ENCODE measurements around the gene ARID1A. TPM values are rescaled to one million over a fixed set of nuclear protein-coding genes. Genes with fewer than 3 reads are reported as not detected.

Gene ARID1A
- polyA plus RNA-seq, 3 donors = 6.6 to 84.4 (median 9.5) TPM

- H3K4me2 ChIP-seq (replicated peaks; ENCODE audit: extremely low read depth, low read length, poor library complexity, severe bottlenecking) = no peak overlapping the region
- no peak for TF ChIP-seq CTCF (IDR thresholded peaks at IDR 0.05)
- Mint-ChIP-seq H3K36me3 (peaks cover 51 to 54% of the 10 kb centered on the region in 2 donors), H3K4me1 (peaks cover 75% of the 10 kb centered on the region), H3K9me3 (no peaks in the 10 kb centered on the region), H3K27me3 (ENCODE audit: low read depth in 3 of 3) (peaks cover 0 to 2% (median 0%) of the 10 kb centered on the region in 3 donors), H3K27ac (peak overlapping the region; percentile 31 to 95 (median 74)), H3K4me3 (no peak overlapping the region)
- 100% methylated on average over 2 of the region's 3 CpGs for WGBS (ENCODE audit: insufficient coverage)
- H3K9ac ChIP-seq (ENCODE audit: insufficient read depth, low read length, poor library complexity, severe bottlenecking) = no peak overlapping the region
- peaks cover 45 to 55% of the 10 kb centered on the region in 2 donors for H3K36me3 ChIP-seq (replicated peaks in 1 of 2; ENCODE audit: control insufficient read depth in 1 of 2, insufficient read depth in 2 of 2, low read length in 2 of 2)
- no peak overlapping the region for H3K4me3 ChIP-seq (replicated peaks in 1 of 3; ENCODE audit: low read depth in 2 of 3, low read length in 3 of 3)
- intact Hi-C loops (cut with micrococcal nuclease) = no loop called here
- no peak for DNase-seq
- H2AFZ ChIP-seq (ENCODE audit: insufficient read depth, low read depth, low read length, poor library complexity, severe bottlenecking) = no peak overlapping the region
- peaks cover 58% of the 10 kb centered on the region for H3K79me2 ChIP-seq (ENCODE audit: insufficient read depth, low read length)
- no peaks in the 10 kb centered on the region for H3K9me3 ChIP-seq (replicated peaks in 1 of 2; ENCODE audit: control insufficient read depth in 1 of 2, insufficient read depth in 1 of 2, low read length in 2 of 2)
- peak overlapping the region in 1 of 2 donors; percentile 97 for H3K27ac ChIP-seq (ENCODE audit: low read depth in 1 of 2, low read length in 2 of 2)
- peaks cover 67 to 72% of the 10 kb centered on the region in 2 donors for H3K4me1 ChIP-seq (ENCODE audit: control insufficient read depth in 1 of 2, insufficient read depth in 2 of 2, low read length in 2 of 2)
- no peaks in the 10 kb centered on the region for H3K27me3 ChIP-seq (ENCODE audit: control insufficient read depth in 2 of 2, insufficient read depth in 2 of 2, low read length in 2 of 2)
- H4K20me1 ChIP-seq (ENCODE audit: insufficient read depth, low read length) = peaks cover 54% of the 10 kb centered on the region
These were observed 86.9 kb downstream of the ARID1A start for GRCh38 chr1:26782521-26783212.

DNA sequence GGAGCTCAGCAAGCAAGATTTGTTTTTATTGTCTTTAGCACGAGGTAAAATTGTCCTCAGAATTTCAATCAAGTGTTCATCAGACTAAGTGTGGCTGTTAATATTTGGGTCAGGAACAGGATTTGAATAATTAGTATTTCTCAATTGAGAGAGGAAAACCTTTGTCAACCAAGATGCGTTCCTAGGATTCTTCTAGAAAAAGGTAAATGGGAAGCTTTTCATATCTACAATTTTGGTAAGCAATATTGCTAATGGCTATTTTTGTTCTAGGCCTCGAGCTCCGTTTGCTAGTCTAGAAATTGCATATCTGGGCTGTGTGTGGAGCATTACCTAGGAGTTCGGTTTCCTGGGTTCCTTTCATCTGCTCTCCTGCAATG, 87.8 kb downstream of the ARID1A start:
- intact Hi-C loops (cut with micrococcal nuclease) = no loop called here
- Histone ChIP-seq H3K4me2 (replicated peaks; ENCODE audit: extremely low read depth, low read length, poor library complexity, severe bottlenecking) (peak overlapping the region; percentile 28), H3K27ac (ENCODE audit: low read depth in 1 of 2, low read length in 2 of 2) (peak overlapping the region; percentile 34 to 97), H3K4me1 (ENCODE audit: control insufficient read depth in 1 of 2, insufficient read depth in 2 of 2, low read length in 2 of 2) (peaks cover 66 to 71% of the 10 kb centered on the region in 2 donors), H4K20me1 (ENCODE audit: insufficient read depth, low read length) (peaks cover 47% of the 10 kb centered on the region), H3K27me3 (ENCODE audit: control insufficient read depth in 2 of 2, insufficient read depth in 2 of 2, low read length in 2 of 2) (no peaks in the 10 kb centered on the region), H3K79me2 (ENCODE audit: insufficient read depth, low read length) (peaks cover 66% of the 10 kb centered on the region), H3K9me3 (replicated peaks in 1 of 2; ENCODE audit: control insufficient read depth in 1 of 2, insufficient read depth in 1 of 2, low read length in 2 of 2) (no peaks in the 10 kb centered on the region), H2AFZ (ENCODE audit: insufficient read depth, low read depth, low read length, poor library complexity, severe bottlenecking) (no peak overlapping the region), H3K4me3 (replicated peaks in 1 of 3; ENCODE audit: low read depth in 2 of 3, low read length in 3 of 3) (peak overlapping the region in 1 of 3 experiments; percentile 40), H3K9ac (ENCODE audit: insufficient read depth, low read length, poor library complexity, severe bottlenecking) (no peak overlapping the region), H3K36me3 (replicated peaks in 1 of 2; ENCODE audit: control insufficient read depth in 1 of 2, insufficient read depth in 2 of 2, low read length in 2 of 2) (peaks cover 35 to 45% of the 10 kb centered on the region in 2 donors)
- no peak for DNase-seq
- Mint-ChIP-seq H3K36me3 (peaks cover 43 to 45% of the 10 kb centered on the region in 2 donors), H3K4me3 (no peak overlapping the region), H3K9me3 (no peaks in the 10 kb centered on the region), H3K4me1 (peaks cover 68% of the 10 kb centered on the region), H3K27me3 (ENCODE audit: low read depth in 3 of 3) (peaks cover 0 to 2% (median 0%) of the 10 kb centered on the region in 3 donors), H3K27ac (peak overlapping the region; percentile 56 to 95 (median 84))
- WGBS (ENCODE audit: insufficient coverage) = 93% methylated on average over 4 of the region's 5 CpGs
- TF ChIP-seq CTCF (IDR thresholded peaks at IDR 0.05) = no peak
